GM19452 (cell line): ENCODE data around the gene GATA1.
"Not testable (repeated sequence)": the region's sequence is repeated elsewhere in the genome, so short reads cannot be mapped to it uniquely, and the experiment has no call there.

Experiments used
- ATAC-seq: cut with Tn5 transposase; IDR thresholded peaks from one replicate; pipeline ENCODE4 v1.9.1; 2021; ENCODE audit not compliant: unreplicated experiment

Gene GATA1

DNA sequence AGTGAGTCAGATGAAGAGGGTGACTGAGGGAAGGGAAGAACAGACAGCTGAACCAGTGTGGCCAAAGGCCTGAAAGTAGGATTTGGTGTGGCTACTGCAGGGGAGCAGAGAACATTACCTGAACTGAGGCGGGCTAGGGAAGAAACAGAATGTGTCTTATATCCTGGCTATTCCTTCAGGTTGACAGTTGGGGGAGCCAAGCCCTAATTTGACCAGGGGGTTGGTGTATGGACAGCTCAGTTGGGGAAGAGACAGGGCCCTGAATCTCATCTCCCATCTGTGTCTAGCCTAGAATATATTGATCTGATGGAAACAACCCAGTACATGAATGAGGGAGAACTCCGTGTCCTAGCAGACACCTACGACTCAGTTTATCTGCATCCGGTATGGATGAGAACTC is 19.7 kb downstream of the GATA1 start:
- no peak for ATAC-seq

DNA sequence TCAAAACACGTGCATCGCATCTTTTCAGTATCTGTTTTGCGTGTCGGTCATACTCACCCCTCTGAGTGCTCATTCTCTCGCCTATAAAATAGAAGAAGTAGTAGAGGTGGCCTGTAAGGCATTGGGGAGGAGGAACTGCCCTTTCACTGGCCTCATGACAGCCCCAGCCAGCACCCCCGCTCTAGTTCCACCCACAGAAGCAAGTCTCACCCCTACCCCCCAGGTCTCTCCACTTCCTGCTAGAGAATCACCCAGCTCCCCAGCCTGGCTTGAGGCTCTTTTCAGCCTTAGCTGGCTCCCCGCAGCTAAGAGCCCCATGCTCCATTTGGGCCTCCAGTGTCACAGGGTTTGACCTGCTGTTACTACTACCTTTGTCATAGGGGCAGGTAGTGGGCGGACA is 27.3 kb downstream of the GATA1 start:
- no peak for ATAC-seq

DNA sequence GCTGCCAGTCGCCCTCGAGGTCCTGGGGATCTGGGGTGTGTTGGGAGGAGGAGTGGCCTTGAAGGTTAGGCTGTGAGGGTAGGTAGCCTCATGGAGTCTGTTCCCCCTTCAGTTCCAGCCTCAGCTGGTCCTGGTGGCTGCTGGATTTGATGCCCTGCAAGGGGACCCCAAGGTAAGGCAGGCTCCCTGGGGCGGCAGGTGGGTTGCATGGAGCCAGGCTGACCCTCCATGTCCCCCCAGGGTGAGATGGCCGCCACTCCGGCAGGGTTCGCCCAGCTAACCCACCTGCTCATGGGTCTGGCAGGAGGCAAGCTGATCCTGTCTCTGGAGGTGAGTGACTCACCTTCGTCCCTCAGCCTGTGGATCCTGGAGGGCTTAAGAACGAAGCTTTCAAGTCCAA is 28.3 kb downstream of the GATA1 start:
- no peak for ATAC-seq

DNA sequence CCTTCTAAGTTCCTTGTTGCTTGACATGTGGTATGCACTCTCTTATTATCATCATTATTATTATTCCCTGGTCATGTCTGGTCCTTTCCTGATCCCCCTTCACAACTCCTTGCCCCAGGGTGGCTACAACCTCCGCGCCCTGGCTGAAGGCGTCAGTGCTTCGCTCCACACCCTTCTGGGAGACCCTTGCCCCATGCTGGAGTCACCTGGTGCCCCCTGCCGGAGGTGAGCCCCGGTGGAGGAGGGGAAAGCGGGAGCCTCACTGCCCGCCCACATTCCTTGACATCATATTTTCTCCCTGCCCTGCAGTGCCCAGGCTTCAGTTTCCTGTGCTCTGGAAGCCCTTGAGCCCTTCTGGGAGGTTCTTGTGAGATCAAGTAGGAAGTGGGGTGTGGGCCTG is 28.9 kb downstream of the GATA1 start:
- ATAC-seq = no peak

DNA sequence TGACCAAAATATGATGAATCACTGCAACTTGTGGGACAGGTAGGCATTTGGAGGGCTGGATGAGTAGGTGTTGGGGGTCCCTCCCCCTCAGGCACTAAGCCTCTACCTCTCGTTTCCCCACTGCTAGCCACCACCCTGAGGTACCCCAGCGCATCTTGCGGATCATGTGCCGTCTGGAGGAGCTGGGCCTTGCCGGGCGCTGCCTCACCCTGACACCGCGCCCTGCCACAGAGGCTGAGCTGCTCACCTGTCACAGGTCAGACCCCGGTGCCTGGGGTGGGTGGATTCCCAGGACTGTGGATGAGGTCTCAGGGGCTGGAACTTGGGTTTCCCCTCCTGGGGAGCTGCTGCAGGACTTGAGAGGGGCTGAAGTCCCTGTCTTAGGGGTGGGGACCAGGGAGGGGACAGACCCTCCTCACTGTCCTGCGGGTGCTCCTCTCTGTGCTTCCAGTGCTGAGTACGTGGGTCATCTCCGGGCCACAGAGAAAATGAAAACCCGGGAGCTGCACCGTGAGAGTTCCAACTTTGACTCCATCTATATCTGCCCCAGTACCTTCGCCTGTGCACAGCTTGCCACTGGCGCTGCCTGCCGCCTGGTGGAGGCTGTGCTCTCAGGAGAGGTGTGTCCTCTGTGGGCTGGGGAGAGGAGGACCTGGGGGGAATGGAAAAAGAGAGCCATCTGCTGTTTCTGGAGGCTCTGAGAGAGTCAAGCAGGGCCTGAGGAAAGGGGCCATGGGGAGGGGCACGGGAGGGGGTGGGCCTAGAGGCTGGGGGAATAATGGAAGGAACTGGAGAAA is 29.8 kb downstream of the GATA1 start:
- no peak for ATAC-seq

DNA sequence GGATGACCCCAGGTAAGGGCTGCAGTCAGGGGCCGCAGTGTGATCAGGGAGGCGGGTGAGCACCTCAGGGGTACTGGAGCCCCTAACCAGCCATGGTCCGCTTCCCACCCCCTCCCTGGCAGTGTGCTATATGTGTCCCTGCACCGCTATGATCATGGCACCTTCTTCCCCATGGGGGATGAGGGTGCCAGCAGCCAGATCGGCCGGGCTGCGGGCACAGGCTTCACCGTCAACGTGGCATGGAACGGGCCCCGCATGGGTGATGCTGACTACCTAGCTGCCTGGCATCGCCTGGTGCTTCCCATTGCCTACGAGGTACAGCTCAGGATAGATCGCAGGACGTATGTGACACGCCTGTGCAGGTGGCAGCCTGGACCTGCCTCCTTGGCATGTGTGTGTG is 31.7 kb downstream of the GATA1 start:
- ATAC-seq = no peak

DNA sequence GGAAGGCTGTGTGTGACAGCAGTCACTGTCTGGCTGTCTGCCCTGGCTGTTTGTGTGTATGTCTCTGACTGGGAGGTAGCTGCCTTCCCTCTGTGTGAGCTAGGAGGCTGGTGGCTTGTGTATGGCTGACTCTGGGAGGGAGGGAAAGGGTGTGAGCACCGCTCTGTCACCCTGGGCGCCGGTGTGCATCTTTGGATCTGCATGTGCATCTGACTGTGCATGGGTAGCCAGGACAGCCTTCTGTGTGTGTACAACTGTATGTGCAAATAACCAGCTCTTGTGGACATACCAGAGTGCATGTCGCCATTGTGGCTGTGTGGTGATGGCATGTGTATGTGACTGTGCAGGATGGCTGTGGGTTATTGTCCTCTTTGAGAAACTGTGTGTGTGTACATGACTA is 32.5 kb downstream of the GATA1 start:
- no peak for ATAC-seq

DNA sequence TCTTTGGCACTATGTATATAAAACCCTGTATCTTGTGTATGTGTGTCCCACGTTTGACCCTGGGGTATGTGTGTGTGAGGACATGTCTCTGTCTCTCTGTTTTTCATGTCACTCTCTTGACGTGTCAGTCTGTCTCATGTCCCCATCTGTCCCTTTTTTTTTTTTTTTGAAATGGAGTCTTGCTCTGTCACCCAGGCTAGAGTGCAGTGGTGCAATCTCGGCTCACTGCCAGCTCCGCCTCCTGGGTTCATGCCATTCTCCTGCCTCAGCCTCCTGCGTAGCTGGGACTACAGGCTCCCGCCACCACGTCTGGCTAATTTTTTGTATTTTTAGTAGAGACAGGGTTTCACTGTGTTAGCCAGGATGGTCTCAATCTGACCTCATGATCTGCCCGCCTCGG is 33.0 kb downstream of the GATA1 start:
- ATAC-seq = not testable (repeated sequence)

DNA sequence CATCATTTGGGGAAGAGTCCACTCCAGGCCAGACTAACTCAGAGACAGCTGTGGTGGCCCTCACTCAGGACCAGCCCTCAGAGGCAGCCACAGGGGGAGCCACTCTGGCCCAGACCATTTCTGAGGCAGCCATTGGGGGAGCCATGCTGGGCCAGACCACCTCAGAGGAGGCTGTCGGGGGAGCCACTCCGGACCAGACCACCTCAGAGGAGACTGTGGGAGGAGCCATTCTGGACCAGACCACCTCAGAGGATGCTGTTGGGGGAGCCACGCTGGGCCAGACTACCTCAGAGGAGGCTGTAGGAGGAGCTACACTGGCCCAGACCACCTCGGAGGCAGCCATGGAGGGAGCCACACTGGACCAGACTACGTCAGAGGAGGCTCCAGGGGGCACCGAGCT is 36.7 kb downstream of the GATA1 start:
- no peak for ATAC-seq

DNA sequence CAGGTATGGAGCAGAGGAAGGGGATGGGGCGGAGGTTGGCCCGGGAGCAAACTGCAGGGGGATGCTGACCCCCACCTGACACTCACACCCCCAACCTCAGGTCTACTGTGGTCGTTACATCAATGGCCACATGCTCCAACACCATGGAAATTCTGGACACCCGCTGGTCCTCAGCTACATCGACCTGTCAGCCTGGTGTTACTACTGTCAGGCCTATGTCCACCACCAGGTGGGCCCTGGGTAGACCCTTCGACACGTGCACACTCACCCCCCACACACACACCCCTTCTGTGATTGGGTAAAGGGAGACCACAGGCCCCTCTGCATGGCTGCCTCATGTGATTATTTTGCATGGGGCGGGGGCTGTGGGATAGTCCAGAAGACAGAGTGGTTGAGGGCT is 37.7 kb downstream of the GATA1 start:
- ATAC-seq = no peak

DNA sequence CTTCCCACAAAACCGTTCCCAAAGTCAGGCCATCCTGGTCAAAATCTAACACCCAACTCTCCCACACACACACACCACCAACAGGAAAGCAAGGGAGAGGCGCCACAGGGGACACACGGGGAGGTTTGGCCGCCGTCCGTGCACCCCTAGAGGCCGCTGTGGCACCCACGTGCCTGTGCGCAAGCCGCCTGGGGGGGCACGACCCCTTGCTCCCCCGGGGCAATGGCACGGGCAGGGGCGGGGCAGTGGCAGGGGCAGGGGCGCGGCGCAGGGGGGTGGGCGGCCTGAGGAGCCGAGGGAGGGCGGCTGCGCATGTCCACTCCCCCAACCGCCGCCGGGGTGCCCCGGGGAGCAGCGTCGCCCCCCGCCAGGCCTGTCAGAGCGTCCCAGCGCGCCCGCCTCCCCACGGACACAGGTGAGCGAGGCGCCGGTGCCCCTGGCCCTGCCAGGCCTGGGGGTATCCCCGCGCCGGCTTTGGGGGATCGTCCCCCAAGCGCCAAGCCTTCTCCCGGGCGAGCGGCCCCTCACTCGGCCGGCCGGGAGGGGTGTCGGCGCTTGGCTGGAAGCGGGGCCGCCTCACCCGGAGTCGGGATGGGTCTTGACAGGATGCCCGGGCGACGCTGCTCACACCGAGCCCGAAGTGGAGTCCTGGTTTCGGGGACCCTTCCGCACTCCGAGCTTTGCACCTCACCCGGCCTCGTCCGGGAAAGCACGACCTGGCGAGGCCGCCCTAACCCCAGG is 39.9 kb downstream of the GATA1 start, which contains the start of gene ERAS:
Gene ERAS (plus strand): TSS at position 379 of the 741 bp plus-strand sequence. CDS start 2,611 bp downstream, outside the sequence.
- no peak for ATAC-seq

DNA sequence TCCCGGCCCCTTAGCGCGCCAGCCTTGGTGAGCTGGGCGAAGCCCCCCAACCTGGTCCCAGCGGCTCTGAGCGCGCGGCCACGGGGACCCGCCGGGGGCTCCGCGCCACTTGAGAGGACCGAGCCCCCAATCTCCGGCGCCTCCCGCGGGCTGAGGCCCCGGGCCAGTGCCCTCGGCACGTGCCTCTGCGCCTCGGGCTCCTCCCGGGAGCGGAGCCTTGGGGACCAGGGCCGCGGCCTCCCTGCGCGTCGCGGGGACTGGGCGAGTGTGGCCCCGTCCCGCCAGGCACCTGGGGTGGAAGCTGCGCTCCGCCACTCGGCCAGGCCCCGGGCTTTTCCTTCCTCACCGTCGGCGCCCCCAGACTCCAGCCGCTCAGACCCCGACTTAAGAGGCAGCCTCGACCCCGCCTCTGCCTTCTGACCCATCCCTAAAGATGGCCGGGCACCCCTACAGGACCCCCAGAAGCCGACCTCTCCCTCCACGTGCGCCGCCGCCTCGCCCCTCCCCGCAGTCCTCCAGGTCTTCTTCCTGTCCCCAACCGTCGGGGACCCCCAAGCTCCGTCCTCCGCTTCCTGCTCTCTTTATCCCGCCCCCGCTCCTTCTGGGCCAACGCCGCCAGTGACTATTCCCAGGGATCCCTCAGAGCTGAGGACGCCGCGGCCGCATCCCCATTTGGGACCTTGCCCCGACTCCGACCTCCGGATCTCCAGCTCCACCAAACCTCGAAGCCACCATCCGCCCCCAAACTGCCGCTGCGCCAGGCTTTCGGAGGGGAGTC is 40.7 kb downstream of the GATA1 start:
- ATAC-seq = no peak

DNA sequence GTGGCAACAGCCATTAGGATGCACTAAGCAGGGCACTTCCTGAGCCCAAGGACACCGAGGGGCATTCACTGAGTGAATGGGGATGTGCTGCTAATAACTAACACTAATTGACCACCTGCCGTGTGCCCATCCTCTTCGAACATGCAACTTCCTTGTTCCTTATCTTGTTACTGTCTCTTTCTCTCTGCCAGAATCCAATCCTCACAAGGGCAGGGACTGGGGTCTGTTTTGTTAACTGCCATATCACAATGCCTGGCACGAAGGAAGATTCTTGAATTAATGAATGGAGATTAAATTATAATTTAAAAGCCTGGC is 41.2 kb downstream of the GATA1 start:
- ATAC-seq = no peak

DNA sequence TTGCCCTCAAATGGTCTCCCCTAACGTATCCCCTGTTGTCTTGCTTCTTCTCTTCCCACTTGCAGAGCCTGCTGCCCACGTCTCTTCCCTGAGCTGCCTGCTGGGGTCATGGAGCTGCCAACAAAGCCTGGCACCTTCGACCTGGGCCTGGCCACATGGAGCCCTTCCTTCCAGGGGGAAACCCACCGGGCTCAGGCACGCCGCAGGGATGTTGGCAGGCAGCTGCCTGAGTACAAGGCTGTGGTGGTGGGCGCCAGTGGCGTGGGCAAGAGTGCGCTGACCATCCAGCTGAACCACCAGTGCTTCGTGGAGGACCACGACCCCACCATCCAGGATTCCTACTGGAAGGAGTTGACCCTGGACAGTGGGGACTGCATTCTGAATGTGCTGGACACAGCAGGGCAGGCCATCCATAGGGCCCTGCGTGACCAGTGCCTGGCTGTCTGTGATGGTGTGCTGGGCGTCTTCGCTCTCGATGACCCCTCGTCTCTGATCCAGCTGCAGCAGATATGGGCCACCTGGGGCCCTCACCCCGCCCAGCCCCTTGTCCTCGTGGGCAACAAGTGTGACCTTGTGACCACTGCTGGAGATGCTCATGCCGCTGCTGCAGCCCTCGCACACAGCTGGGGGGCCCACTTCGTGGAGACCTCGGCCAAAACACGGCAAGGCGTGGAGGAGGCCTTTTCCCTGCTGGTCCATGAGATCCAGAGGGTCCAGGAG is 42.8 kb downstream of the GATA1 start:
- ATAC-seq = no peak

DNA sequence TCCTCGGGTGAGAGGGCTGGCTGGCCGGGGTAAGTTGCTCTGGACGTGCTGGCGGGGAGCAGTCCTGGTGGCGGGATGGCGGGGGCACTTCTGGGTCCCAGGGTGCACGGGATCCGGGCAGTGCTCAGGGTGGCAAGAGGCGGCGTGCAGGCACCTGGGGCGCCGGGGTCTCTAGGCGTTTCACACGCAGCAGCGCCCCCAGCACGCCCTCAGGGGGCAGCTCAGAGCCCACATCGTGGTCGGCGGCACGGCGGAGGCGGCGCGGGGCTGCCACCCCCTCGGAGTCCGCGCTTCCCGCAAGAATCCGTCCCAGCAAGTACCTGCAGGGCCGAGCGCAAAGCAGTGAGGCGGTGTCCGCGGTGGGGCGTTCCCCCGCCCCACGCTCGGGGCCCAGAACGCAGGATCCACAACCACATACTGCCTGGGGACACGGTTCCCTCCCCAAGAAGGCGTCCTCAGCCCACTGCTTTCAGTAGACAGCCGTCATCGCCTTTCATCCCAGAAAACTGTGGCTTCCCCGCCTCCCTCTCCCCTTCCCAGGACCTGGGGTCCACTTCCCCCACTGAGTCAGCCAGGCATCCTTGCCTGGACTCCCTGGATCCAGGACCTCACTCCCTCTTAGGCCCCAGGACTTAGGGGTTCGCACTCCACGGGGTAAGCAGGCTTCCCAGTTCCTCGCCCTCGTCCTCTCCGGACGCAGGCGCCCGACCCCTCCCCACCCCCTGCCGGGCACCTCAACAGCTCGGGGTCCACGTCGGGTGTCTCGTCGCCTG is 44.9 kb downstream of the GATA1 start:
- no peak for ATAC-seq

DNA sequence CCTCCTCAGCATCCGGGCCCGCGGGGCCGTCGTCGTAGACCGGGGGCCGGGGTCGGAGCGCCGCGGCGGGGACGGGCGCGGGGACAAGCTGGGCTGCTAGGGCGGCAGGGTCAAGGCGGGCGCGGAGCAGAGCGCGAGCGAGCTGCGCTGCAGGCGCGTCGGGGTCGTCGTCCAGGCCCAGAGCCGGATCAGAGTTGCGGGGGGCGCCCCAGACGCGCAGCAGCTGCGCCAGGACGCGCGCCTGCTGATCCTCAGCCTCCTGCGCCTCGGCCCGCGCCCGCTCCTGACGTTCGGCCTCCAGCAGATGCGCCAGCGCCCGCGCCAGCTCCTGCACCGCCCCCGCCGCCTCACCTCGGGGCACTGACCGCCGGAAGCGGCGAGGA is 45.5 kb downstream of the GATA1 start:
- ATAC-seq = no peak

DNA sequence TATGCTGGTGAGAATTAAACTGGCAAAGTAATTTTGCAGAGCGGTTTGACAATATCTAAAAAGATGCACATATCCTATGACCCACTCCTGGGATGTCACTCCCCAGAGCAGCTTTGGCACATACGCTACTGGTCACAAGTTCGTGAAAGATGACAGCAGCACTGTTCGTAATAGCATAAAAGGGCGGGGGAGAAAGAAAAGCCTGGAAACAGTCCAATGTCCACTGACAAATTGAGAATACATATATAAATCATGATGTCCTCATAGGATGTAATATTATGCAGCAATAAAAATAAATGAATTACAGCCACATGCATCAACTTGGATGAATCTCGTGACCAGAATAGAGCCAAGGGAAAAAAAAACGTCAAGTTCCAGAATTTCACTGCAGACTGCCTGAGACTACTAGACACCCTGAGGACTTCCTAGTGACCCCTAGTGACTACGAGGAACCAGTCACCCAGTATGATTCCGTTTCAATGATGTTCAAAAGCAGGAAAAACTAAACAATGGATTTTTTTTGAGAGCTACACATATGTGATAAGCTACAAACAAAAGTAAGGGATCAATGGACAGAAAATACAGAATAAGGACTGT is 47.2 kb downstream of the GATA1 start:
- no peak for ATAC-seq

DNA sequence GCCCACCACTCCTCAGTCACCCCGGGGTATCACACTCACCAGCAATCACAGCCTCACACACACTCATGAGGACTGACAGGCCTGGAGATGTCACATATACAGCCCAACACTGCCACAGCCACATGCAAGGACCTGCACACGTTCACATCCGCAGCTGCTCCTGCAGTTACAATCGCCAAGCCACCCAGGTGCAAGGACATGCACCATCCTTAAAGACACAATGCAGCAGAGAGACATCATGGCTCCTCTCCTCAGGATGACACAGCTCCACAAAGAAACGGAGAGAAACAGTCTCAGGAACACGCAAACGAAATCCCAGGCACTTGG is 48.0 kb downstream of the GATA1 start:
- no peak for ATAC-seq

DNA sequence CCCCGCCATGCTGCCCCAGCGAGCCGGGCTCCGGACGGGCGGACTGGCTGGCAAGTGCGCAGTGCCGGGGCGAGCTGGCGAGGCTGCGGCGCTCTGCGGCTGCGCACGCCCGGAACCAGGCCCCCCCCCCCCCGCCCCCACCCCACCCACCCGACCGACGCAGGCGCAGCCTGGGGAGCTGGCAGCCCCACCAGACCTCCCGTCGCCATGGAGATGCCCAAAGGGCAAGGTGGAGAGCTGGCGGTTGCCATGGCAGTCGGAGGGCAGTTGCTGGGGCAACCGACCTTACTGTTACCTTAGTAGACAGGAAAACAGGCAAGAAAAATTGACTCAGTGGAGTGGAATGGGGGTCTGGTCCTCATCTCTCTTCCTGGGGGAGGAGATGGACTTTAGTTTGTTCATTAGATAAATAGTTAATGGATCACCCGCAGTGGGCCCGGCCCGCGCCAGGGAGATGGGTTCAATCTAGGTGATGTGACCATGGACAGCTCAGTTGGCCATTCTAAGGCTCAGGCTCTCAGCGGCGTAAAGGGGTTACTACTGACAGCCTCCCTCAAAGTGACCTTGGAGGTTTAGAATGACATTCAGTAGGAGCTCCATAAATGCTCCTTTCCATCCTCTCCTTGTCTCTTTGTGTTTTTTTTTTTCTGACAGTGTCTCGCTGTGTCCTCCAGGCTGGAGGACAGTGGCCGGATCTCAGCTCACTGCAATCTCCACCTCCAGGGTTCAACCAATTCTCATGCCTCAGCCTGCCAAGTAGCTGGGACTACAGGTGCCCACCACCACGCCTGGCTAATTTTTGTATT is 49.3 kb downstream of the GATA1 start, which contains the start of gene PCSK1N:
Gene PCSK1N (minus strand): TSS at position 87 of the 806 bp plus-strand sequence. CDS start 78 bp downstream, at position 9.
- no peak for ATAC-seq
